ENCODE measurements around the gene TENM3.

DNA sequence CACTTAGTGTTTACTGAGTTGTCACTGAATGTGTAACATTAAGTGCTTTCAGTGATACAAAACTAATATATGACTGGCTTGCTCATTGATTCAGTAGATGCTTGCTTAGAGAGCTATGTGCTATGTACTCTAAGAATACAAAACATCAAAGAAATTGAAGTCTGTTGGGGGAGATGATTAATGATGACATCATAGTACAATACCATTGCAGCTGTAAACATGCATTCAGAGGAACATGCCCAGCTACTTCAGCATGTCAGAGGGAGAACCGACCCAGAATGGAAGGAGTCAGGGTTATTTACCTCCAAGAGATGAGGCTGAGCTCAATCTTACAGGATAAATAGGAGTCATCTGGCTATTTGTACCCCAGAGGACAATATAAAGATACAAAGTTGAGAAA lies 290.8 kb downstream of the TENM3 start:
- TF ChIP-seq, protein P1, sequence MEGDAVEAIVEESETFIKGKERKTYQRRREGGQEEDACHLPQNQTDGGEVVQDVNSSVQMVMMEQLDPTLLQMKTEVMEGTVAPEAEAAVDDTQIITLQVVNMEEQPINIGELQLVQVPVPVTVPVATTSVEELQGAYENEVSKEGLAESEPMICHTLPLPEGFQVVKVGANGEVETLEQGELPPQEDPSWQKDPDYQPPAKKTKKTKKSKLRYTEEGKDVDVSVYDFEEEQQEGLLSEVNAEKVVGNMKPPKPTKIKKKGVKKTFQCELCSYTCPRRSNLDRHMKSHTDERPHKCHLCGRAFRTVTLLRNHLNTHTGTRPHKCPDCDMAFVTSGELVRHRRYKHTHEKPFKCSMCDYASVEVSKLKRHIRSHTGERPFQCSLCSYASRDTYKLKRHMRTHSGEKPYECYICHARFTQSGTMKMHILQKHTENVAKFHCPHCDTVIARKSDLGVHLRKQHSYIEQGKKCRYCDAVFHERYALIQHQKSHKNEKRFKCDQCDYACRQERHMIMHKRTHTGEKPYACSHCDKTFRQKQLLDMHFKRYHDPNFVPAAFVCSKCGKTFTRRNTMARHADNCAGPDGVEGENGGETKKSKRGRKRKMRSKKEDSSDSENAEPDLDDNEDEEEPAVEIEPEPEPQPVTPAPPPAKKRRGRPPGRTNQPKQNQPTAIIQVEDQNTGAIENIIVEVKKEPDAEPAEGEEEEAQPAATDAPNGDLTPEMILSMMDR (IDR thresholded peaks at IDR 0.05; ENCODE audit: low read length) = no peak
- TF ChIP-seq EZH2 (IDR thresholded peaks at IDR 0.05; ENCODE audit: borderline replicate concordance, low read length) = no peak
